Stimulated activated CD4-positive, alpha-beta T cell treated with anti-CD3 and anti-CD28 coated beads, Interleukin-1b, Interleukin-23, amount 100 ng/mL, for 4 hours (primary cell): ENCODE data around the gene C2orf76.
"Not testable (repeated sequence)": the region's sequence is repeated elsewhere in the genome, so short reads cannot be mapped to it uniquely, and the experiment has no call there.

Source experiments
- DNase-seq, 2 donors: peaks; one replicate each; pipeline ENCODE4 v3.0.0-alpha.2; 2020; ENCODE audit warnings: low read depth in 2 of 2

Gene C2orf76

DNA sequence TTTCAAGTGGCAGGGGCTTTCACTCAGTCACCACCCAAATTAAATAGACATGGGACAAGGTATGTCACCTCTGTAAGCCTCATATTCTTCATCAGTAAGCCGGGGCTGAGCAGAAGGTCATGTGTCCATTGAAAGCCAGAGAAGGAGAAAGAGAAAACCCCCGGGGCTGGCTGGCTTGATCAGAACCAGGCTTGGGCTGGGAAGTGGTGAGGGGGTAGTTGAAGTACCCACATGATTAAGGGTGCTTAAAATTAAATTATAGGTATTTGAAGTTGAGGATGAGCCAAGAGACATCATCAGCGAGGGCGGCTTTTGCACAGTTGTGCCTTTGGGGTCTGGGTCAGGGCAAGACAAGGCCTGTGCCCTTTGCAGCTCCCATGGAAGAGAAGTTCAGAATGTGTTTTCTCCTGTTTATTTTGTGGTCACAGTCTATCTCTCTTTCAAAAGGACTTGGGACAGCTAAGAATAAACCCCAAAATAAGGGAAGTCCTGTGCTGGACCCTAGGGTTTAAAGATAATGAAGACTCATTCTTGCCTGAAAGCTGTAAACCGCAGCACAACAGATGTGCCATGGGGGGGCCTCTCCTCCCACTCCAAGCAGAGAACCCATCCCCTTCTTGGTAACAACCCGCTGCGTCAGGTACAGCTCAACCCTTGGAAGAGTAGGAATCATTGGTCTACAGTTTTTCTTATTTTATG is 10.8 kb upstream of the C2orf76 start:
- DNase-seq = no peak

DNA sequence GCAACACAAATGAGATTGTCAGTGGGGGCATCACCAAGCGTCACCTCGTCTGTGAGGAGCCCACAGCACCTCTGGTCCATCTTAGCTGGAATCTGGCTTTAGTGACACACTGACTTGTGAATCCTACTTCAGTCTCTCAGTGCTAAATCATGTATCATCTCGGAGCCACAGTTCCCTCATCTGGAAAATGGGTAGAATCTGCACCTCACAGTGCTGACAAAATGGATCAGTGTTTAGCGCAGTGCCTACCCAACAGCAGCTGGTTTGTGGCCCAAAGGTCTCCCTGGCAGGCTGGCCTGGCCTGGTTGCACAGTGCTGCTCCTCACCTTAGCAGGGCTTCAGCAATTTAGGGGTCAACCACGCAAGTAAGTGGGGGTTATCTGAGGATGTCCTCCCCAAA is 10.2 kb upstream of the C2orf76 start:
- DNase-seq = no peak

DNA sequence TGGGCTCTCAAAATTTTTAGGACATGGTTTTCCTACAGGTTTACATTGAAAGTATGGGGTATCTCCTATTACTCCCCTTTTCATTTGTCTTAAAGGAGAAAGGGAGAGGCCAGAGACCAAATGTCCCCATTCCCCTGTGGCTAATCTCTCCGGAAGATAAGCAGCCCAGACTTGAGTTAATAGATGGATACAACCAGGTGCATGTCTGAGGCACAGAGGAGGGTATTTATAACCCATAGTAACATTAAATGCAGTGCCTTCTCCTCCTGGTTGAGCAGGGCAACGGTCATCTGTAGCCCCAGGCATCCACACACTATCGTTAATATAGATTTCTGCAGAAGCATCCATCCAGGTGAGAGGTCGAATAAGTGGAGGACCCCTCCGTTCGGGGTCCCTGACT is 9.8 kb upstream of the C2orf76 start:
- DNase-seq = not testable (repeated sequence)

DNA sequence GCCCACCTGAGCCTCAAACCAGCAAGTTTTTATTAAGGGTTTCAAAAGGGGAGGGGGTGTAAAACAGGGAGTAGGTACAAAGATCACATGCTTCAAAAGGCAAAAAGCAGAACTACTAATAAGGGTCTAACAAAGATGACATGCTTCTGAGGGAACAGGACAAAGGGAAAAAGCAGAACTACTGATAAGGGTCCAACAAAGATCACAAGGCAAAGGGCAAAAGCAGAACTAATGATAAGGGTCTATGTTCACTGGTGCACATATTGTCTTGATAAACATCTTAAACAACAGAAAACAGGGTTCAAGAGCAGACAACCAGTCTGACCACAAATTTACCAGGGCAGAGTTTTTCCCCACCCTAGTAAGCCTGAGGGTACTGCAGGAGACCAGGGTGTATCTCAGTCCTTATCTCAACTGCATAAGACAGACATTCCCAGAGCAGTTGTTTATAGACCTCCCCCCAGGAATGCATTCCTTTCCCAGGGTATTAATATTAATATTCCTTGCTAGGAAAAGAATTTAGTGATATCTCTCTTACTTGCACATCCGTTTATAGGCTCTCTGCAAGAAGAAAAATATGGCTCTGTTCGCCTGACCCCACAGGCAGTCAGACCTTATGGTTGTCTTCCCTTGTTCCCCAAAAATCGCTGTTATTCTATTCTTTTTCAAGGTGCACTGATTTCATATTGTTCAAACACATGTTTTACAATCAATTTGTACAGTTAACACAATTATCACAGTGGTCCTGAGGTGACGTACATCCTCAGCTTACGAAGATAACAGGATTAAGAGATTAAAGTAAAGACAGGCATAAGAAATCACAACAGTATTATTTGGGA is 7.5 kb upstream of the C2orf76 start:
- not testable (repeated sequence) for DNase-seq

DNA sequence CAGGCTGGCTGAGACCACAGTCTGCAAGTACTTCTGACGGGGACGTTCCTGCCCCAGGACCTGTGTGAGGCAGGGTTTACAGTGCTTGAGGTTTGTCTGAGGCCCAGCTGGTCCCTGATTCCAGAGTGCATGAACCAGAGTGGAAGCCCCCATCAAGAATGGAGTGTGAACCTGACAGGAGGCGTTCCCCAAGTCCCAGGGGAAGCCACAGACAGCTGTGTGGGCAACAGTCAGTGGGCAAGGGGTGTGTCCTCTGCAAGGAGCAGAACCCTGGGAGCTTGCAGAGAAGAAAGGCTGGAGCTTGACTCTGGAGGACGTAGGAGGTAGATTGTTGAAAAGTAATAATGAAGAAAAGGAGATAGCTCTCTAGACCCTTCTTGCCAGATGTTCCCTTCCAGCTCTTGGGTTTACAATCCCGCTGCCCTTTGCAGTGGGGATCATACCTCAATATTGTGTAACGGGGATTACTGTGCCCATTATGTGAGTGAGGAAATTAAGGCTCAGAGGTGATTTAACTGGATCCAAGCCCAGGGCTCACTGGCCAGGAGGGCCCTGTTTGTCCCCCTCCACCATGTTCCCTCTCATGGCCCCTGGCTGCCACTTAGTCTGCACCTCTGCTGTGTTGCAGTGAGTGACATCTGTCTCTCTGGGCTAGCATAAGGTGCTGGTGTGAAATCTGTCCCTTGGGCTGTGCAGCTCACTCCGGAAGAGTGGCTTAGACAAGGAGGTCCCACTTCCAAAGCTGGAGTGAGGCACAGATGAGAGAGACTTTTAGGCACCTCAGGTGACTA is 6.3 kb upstream of the C2orf76 start:
- no peak for DNase-seq

DNA sequence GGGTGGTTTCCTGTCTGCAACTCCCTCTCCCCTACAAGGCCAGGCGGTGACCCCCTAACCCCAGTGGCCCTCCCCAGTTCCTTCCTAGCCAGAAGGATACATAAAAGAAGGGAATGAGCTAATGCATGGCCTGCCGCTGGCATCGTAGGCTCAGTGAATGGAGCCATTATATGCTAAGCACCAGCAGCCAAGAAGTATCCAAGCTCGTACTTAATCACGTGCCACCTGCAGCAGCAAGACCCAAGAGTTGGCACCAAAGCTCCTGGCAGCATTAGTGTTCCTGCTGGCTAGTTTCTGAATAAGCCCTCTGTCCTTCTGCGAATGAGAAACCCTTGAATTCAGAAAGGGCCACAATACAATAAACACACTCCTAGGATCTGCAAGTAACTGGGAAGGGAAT is 4.5 kb upstream of the C2orf76 start:
- no peak for DNase-seq

DNA sequence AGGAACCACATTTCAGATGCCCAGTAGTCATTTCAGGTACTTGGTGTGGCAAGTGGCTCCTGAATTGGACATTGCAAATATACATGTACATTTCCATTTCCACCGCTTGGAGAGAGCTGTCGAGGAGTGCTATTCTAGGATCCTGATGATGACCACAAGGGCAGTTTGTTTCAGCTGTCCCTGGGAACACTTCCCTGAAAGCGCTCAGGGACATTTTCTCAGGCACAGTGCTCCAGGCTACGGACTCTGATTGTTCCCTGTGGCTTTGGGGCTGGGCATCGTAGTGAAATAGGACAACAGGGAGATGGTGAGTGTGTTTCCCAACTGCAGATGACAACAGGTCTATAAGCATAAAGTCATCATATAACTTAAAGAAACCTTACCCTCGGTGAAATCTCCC is 3.2 kb upstream of the C2orf76 start:
- no peak for DNase-seq

DNA sequence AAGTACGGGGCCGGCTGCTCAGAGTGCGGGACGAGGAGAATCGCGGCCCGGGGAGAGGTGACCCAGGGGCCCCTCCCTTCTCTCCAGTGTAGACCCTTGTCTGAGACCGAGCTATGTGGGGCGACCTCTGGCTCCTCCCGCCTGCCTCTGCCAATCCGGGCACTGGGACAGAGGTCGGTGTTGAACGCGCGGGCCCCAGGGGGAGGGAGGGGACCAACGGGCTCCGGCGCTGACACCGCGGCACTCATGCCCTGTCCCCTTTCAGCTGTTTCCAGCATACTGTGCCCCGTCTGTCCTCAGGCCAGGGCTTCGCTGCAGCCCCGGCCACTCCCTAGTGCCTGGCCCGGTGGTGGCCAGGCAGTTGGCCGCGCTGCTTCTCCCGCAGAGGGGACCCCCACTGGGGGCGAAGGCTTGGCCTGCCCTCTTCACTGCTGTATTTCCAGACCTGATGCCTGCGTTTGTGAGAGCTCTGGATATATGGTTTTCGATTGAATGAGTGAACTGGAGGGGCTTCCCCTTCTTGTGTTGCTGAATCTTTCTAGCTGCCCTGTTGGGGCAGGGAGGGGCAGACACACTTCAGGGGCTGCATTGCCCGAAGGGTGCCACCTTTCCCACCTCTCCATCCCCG is 952 bp upstream of the C2orf76 start:
- DNase-seq = peak in 1 of 2 donors; percentile 35

DNA sequence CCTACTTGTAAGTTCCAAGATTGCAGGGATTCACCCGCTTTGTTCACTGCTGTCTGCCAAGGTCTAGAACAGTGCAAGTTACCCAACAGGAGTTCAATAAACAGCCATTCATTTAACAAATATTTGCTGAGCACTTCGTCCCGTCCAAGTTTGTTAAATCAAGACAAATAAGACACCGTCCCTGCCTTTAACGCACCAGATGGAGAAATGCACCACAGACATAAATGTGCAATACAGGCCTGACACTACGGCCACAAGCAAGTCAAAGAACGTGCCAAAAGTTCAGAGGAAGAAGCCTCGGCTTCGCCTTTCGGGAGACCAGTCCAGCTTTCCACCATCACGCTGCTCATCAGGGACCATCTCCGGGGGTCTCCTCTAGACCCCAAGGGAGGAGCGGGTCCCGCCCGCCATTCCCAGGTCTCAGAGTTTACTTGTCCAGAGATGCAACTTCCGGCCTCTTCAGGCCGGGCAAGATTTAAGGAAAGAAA is 429 bp downstream of the C2orf76 start:
- DNase-seq = no peak

DNA sequence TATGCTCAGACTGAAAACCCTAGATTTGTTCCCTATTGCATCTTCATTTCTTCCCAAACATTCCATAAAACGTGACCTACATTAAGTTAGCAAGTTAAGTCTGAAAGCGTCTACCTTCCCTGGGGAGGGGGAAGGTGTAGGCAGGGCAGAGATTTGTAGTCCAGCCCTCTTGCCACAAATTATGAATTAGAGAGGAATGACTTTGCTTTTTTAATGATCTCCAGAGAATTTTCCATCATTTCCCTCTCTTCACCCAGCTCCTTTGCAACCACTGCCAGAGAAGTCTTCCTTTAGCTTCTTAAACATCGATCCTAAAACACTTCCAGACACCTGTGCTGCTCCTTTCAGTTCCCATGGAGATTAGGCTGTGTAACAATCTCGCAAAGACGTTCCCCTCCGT is 1.2 kb downstream of the C2orf76 start:
- no peak for DNase-seq

DNA sequence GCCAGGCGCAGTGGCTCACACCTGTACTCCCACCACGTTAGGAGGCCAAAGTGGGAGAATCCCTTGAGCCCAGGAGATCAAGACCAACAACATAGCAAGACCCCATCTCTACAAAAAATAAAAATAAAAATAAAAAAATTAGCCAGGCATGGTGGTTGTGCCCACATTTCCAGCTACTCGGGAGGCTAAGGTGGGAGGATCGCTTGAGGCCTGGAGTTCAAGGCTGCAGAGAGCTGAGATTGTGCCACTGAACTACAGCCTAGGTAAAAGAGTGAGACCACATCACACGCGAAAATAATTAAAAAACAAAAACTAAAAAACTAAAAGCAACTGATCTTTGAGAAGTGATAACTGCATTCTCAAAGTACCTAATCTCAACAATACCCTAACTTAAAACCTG is 1.8 kb downstream of the C2orf76 start:
- DNase-seq = no peak

DNA sequence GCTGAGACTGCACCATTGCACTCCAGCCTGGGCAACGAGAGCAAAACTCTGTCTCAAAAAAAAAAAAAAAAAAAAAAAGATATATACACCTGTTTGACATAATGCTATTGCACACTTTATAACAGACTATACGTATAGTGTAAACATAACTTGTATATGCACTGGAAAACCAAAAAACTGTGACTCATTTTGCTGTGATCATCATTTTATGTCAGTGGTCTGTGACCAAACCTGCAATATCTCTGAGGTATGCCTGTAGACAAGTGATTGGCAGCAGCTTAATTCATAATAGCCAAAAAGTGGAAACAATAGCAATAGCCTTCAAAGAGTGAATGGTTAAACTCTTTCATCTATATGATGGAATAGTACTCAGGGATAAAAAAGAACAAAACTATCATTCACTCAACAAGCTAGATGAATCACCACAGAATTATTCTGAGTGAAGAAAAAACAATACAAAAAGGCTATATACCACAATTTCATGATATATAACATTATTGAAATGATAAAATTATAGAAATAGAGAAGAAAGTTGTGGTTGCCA is 6.1 kb downstream of the C2orf76 start:
- DNase-seq = no peak

DNA sequence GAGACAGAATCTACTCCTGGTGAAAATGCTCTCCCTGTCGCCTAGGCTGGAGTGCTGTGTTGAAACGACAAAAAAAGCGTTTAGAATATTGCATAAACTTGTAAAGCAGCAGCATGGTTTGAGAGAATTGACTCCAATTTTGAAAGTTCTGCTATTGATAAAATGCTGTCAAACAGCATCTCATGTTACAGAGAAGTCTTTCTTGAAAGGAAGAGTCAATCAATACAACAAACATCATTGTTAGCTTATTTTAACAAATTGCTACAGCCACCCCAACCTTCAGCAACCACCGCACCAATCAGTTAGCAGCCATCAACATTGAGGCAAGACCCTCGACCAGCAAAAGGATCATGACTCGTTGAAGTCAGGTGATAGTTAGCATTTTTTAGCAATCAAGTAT is 6.9 kb downstream of the C2orf76 start:
- DNase-seq = no peak

DNA sequence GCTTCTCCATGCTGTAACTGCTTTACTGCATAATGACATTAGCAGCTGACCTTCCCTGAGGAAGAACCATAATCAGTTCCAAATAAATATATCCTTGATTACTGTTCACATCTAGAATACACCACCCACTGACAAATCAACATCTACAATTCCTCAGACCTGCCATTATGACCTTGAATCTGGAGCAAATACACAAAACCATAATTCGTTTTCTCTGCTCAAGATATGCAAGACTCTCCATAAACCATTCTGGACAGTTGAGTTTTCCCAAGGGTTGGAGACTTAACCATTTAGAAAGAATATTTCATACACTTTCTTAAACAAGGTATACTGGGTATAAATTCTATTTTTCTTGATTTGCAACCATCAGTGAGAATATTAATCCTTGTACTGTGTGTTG is 11.8 kb downstream of the C2orf76 start:
- DNase-seq = no peak

DNA sequence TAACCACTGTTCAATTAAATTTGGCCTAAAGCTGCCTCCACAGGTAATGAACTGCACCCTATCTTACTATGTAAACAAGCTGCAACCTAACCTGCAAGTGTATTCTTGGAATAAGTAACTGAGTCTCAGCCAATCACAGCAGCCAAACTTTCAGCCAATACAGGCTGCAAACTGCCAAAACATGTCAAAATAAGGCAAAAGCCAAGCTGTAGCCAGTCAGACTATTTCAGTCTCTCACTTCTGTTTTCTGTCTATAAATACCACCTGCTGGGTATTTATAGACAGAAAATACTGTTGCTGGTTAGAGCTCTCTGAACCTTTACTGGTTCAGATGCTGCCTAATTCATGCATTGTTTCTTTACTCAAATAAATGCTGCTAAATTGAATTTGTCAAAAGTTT is 14.3 kb downstream of the C2orf76 start:
- DNase-seq = no peak

DNA sequence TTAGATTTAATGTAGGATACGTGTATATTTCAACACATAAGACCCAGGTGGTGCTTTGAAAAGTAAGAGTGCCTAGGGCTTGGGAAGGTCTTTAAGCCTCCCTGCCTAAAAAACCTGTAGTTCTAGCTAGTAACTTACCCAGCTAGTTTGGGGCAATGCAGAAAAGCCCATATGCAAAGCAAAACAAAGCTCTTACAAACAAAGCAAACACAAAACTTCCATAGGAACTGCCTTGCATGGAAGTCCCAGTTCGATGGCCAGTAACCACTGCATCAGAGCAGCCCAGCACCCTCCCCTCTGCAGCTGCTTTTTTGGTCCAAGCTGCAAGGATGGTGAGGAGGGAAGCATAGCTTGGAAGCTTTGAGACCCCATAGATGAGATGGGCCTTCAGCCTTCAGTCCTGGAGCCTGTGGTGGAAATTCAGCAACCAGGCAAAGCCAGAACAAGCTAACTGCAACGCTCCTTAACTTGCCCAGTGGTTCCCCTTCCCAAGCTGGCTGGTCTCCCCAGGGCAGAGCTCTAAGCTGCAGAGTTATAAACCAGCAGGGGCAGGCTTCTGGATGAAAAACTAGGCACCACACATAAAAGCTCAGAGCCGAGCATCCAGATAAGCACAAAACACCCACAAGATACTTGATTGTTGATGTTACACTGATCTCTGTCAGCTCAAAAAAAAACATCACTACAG is 16.2 kb downstream of the C2orf76 start:
- no peak for DNase-seq

DNA sequence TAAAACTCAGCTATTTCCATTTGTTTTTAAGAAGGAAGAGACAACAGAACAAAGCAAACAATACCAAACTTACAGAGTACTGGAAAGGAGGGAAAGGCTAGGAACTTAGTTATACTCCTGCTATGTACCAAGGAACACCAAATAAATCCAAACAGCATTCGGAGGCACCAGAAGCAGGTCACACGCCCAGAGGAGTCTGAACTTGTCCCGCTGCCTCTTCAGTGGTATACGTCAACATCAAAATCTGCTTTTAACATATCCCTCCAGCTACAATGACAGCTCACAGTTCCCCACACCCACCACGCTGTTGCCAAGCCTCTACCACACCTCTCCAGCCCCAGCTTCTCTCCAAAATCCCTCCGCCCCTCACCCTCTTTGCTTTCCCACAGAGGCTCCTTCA is 17.3 kb downstream of the C2orf76 start:
- DNase-seq = no peak

DNA sequence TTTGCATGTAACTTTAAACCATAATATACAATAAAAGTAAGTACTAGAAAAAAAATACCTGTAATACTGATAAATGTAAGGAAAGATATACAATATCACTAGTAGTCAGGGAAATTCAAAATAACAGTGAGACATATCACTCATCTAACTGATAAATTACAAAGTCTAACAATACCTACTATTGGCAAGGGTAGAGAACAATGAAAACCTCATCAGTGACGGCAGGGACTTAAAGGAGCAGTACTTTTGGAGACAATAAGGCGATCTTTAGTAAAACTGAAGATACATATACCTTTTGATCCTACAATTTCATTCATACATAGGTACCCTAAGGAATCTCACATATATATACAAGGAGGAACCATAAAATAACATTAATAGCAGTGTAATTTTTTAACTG is 24.9 kb downstream of the C2orf76 start:
- DNase-seq = no peak

DNA sequence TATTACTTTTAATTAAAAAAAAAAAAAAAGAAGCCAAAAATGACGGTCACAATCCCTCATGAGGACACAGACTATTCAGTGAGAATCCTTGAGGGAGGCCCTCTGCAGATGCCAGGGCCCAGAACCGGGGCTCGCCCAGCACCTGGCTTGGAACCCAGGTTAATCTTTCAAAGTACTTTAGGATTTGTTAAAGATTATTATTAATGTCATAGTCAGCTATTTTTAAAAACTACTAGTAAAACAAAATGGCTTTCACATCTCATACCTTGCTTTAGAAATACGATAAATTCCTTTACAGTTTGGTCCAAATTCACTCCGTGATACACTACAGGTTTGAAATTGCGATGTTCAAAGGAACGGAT is 27.1 kb downstream of the C2orf76 start:
- no peak for DNase-seq

DNA sequence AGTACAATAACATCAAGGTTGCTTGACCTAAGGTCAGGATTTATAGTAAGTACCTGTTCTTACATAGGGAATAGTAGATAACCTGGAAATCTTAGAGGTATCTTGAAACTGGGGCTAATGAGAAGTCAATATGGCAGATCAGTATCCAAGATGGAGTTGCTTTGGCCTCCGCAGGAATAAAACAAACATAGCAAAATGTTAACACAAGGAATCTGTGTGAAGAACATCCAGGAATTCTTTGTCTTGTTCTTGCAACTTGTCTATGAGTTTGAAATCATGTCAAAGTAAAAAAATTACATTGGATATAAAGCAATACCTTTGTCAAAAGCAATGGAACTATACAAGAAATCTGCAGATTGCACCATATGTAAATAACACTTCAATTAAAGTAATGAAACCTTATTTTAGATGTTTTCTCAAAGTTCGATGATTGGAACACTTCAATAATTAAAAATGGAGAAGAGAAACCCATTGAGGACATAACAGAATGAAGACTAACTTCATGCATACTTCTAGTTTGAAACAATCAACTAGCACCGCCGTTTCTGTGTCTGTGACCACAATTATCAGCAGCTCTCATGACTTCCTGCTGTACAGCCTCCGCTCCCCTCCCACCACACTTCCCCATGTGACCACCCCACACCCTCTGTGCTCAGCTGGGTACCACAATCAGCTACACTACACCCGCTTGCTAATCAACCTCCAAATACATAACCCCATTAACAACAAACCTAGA is 27.6 kb downstream of the C2orf76 start:
- peak in 1 of 2 donors; percentile 3 for DNase-seq
